ACHN (cell line): ENCODE results near the gene C3AR1.
"Not testable (repeated sequence)": the region's sequence is repeated elsewhere in the genome, so short reads cannot be mapped to it uniquely, and the experiment has no call there.

Experiments used
- DNase-seq: peaks from one replicate; pipeline ENCODE4 v3.0.0-alpha.2; 2015
- in situ Hi-C: cut with HindIII; loops from 2 replicates; pipeline ENCODE4 v1.10.0; 2017; ENCODE audit warnings: low sequenced_read_pairs, low pct_ligation_motif_present, low pct_unique_long_range_greater_than_20kb

Gene C3AR1

DNA sequence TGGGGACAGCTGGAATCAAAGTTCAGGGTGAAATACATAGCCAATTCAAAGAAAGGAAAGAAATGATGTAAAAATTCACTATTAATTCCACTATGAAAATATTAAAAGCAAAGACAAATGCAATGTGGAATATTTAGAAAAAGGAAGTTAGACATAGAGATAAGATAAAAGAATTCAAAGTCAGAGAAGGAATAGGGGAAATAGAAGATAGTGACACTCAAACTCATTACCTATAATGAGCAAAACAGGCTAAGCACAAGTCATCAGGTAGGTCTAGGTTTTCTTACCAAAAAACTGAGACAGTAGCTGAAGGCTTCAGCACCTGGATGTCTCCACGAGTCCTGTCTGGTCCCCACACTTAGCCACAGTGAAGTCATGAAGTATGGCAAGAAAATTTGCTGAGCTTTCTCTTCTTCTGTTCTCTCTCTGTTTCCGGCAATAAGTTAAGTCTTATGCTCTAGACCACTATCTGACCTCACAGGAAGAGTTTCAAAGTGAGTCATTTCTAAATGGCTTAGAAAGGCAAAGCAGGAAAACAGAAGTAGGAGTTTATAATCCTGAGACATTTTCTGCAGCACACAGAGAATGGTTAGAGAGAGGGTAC lies at the start of gene C3AR1:
C3AR1 (minus strand) TSS at position 369 of the 604 bp plus-strand sequence. CDS start 6,174 bp downstream, outside the sequence.
- in situ Hi-C loops: no loop called here
- peak; percentile 80 for DNase-seq

- in situ Hi-C loops, DNase-seq: not testable (repeated sequence)
Measured at GRCh38 chr12:8113117-8113516, 47.0 kb upstream of the C3AR1 start.

DNA sequence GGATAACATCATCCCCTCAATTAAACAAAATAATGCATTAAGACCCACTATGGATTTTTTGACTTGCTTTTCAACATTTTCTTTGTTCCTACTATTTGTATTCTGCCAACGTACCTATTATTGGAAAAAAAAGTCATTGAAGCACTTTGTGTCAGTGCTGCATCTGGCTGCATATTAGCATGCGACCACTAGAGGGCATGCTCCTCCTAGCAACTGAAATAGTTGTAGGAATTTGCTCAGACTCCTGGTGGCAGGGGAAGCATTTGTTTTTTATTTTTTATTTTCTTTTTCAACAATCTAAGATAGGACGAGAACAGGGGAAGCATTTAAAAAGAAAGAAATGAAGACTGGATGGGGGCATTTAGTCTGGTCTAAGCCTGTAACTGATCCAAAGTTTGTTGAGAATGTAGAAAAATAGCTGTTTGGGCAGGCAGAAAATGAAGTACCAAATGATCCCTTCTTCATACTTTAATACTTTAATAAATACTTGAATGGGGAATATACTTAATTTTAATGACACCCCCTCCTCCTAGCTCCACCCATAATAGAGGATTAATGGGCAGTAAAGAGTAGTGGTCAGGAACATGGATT lies 42.7 kb upstream of the C3AR1 start:
- DNase-seq: peak; percentile 86
- in situ Hi-C loops: no loop called here

DNA sequence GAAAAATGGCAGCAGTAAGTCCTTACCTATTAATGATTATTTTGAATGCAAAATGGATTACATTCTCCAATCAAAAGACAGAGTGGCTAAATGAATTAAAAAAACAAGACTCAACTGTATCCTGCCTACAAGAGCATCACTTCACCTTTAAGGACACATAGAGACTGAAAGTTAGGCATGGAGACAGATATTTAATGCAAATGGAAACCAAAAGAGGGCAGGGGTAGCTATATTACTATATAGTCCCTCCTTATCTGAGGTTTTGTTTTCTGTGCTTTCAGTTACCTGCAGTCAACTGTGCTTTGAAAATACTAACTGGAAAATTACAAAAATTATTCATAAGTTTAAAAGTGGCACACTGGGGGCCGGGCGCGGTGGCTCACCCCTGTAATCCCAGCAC lies 33.1 kb upstream of the C3AR1 start:
- DNase-seq: no peak
- in situ Hi-C loops: no loop called here

GRCh38 chr12:8096281-8096915 lies 30.2 kb upstream of the C3AR1 start:
- DNase-seq: no peak
- in situ Hi-C loops: no loop called here

- DNase-seq: no peak
- in situ Hi-C loops: no loop called here
Measured at GRCh38 chr12:8093291-8093690, 27.1 kb upstream of the C3AR1 start.

- in situ Hi-C loops: no loop called here
Measured at GRCh38 chr12:8089716-8090115, 23.6 kb upstream of the C3AR1 start.

DNA sequence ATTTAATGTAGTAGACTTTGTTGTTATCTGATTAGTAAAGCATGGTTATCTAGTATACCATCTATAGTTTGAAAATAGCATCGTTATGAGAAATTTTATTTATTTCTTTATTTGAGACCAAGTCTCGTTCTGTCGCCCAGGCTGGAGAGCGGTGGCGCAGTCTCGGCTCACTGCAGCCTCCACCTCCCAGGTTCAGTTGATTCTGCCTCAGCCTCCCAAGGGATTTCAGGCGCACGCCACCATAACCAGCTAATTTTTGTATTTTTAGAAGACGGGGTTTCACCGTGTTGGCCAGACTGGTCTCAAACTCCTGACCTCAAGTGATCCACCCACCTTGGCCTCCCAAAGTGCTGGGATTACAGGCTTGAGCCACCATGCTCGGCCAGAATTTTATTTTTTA lies 23.1 kb upstream of the C3AR1 start:
- in situ Hi-C loops: not testable (repeated sequence)

More at GRCh38 chr12:8089716-8090115, 23.6 kb upstream of the C3AR1 start:
- no peak for DNase-seq

GRCh38 chr12:8088574-8088973 lies 22.4 kb upstream of the C3AR1 start:
- DNase-seq: no peak
- in situ Hi-C loops: no loop called here

More for the DNA sequence above, 23.1 kb upstream of the C3AR1 start:
- DNase-seq: not testable (repeated sequence)

- in situ Hi-C loops: no loop called here
- no peak for DNase-seq
Measured at GRCh38 chr12:8087666-8088065, 21.5 kb upstream of the C3AR1 start.

DNA sequence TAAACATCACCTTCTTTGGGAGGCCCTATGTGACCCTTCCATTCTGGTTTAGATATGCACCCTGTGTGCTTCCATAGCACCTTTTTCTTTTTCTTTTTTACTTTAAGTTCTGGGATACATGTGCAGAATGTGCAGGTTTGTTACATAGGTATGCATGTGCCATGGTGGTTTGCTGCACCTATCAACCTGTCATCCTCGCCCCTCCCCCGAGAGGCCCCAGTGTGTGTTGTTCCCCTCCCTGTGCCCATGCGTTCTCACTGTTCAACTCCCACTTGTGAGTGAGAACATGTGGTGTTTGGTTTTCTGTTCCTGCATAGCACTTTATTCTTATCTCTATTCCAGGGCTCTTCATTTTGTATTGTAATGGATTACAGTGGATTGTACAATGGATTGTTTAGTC lies 18.2 kb upstream of the C3AR1 start:
- DNase-seq, in situ Hi-C loops: not testable (repeated sequence)

- DNase-seq: no peak
- in situ Hi-C loops: no loop called here
Measured at GRCh38 chr12:8082808-8083100, 16.6 kb upstream of the C3AR1 start.

DNA sequence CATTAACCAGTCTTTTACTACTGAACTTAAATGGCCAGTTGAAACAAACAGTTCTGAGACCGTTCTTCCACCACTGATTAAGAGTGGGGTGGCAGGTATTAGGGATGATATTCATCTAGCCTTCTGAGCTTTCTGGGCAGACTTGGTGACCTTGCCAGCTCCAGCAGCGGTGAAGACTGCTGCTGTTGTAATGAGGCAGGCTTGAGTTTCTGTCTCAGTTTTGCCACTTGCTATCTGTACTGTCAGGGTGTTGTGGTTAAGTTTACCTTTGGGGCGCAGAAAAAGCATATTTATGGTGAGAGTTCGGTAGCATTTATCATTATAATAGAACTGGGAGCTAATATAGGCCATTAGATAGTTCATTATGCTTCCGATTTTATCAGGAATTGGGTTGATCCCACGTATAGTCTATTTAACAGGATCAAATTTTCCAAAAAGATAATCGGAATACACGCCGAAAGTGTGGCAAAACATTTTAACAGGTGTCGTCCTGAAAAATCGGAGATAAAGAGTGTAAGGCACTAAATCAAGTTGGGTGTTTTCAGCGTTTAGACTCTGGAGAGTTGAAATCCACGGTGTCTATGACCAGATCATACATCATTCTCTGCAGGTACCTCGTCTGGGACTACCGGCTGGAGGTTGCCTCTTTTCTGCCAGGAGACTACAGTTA lies 15.2 kb upstream of the C3AR1 start:
- peak; percentile 24 for DNase-seq

GRCh38 chr12:8080120-8080519 lies 14.0 kb upstream of the C3AR1 start:
- no peak for DNase-seq
- in situ Hi-C loops: no loop called here

More for the DNA sequence above, 15.2 kb upstream of the C3AR1 start:
- in situ Hi-C loops: no loop called here

DNA sequence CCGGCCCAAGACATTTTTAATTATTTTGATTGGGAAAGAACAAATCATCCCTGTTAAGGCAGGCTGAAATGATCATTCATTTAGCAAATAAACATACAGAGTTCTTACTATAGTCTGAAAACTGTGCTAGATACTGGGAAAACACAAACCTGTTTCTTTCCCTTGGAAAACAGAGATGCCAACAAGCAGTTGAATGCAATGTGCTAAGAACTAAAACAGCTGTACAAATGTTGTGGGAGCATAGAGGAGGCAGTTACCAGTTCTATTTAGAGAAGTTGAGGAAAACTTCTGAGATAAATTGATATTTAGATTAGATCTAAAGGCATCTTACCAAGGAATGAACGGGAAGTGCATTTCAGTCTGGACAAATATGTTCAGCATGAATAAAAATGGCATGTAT lies 12.8 kb upstream of the C3AR1 start:
- in situ Hi-C loops: no loop called here
- DNase-seq: no peak

DNA sequence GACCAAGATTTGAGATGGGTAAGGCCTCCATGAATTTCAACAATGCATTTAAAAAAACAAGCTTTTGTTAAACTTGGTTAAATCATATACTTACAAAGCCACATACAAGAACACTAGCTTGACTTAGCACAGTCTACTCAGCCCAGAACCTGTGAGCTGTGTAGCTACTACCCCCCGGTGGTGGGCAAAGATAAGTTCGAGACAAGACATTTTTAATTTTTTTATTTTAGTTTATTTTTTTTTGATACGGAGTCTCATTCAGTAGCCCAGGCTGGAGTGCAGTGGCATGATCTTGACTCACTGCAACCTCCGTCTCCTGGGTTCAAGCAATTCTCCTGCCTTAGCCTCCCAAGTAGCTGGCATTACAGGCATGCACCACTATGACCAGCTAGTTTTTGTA lies 12.2 kb upstream of the C3AR1 start:
- peak; percentile 76 for DNase-seq
- in situ Hi-C loops: no loop called here

- peak; percentile 22 for DNase-seq
- in situ Hi-C loops: no loop called here
Measured at GRCh38 chr12:8077207-8077606, 11.0 kb upstream of the C3AR1 start.

DNA sequence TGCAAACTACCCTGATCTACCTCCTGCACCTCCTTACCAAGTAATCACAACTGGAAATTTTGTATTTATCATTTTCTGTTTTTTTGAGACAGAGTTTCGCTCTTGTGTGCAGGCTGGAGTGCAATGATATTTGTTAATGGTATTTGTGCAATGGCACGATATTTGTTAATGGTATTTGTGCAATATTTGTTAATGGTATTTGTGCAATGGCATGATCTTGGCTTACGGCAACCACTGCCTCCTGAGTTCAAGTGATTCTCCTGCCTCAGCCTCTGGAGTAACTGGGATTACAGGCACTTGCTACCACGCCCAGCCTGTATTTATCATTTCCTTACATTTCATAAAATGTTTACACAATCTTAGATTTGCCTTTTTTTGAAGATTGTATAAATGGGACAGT lies 10.2 kb upstream of the C3AR1 start:
- in situ Hi-C loops: no loop called here
- no peak for DNase-seq

DNA sequence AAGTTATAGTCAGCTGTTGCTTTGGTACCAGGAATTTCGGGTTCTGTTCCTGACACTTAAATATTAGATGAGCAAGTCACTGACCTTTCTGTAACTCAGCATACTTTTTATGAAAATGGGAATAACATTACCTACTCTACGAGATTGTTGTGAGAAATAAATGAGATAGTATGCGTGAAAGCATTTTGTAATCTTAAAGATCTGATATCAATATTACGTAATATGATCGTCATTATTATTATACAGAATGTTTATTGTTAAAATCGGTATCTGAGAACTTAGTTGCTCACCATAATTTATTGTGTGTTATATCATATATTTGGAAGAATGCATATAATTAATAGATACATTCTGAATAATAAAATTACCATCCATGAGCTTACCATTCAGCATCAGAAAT lies 9.8 kb upstream of the C3AR1 start:
- DNase-seq: no peak
- in situ Hi-C loops: no loop called here

DNA sequence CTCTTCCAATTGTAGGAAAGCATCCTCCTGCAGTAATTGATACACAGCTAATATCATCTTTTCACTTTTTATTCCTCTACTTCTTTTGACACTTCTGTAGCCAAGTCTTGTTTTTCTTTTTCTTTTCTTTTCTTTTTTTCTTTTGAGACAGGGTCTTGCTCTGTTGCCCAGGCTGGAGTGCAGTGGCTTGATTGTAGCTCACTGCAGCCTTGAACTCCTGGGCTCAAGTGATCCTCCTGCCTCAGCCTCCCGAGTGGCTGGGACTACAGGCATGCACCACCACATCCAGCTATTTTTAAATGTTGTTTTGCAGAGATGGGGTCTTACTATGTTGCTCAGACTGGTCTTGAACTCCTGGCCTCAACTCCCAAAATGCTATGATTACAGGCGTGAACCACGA lies 5.7 kb upstream of the C3AR1 start:
- DNase-seq, in situ Hi-C loops: not testable (repeated sequence)
